Trophoblast cell (in vitro differentiated cells and primary cell): ENCODE measurements around the gene SLC31A2.
"Not testable (repeated sequence)": the region's sequence is repeated elsewhere in the genome, so short reads cannot be mapped to it uniquely, and the experiment has no call there.

Experiments used
- DNase-seq, 2 donors: peaks; one replicate each; pipeline ENCODE4 v3.0.0-alpha.2; 2016
- H2AFZ ChIP-seq: 2 replicates; pipeline ENCODE4 v1.6.1; 2013; ENCODE audit warnings: low read length, moderate library complexity, mild to moderate bottlenecking; ENCODE audit not compliant: insufficient read depth, poor library complexity
- H2AK5ac ChIP-seq: 2 replicates; pipeline ENCODE4 v1.6.1; 2013; ENCODE audit warnings: mild to moderate bottlenecking, low read length
- H2BK120ac ChIP-seq: 2 replicates; pipeline ENCODE4 v1.6.1; 2013; ENCODE audit warnings: low read length, mild to moderate bottlenecking, moderate library complexity; ENCODE audit not compliant: insufficient read depth, poor library complexity
- H2BK12ac ChIP-seq: 2 replicates; pipeline ENCODE4 v1.6.1; 2013; ENCODE audit warnings: mild to moderate bottlenecking, low read length, moderate library complexity
- H2BK5ac ChIP-seq: 2 replicates; pipeline ENCODE4 v1.6.1; 2013; ENCODE audit warnings: low read length, low read depth, moderate library complexity, mild to moderate bottlenecking; ENCODE audit not compliant: poor library complexity
- H3K14ac ChIP-seq: 2 replicates; pipeline ENCODE4 v1.6.1; 2013; ENCODE audit warnings: mild to moderate bottlenecking, low read length
- H3K18ac ChIP-seq: 2 replicates; pipeline ENCODE4 v1.6.1; 2013; ENCODE audit warnings: mild to moderate bottlenecking, low read length
- H3K23ac ChIP-seq: 2 replicates; pipeline ENCODE4 v1.6.1; 2013; ENCODE audit warnings: low read length
- H3K27ac ChIP-seq: 2 replicates; pipeline ENCODE4 v1.5.1; 2013; ENCODE audit warnings: low read depth, mild to moderate bottlenecking, inconsistent platforms, low read length, moderate library complexity
- H3K27me3 ChIP-seq: 2 replicates; pipeline ENCODE4 v1.6.1; 2013; ENCODE audit warnings: inconsistent platforms, mild to moderate bottlenecking, low read length, moderate library complexity; ENCODE audit not compliant: insufficient read depth
- H3K36me3 ChIP-seq, 2 experiments: 1 replicate in 1 of 2; 2 replicates in 1 of 2; pipeline ENCODE4 v1.6.1; 2013; ENCODE audit warnings: low read length in 2 of 2, mild to moderate bottlenecking in 2 of 2, moderate library complexity in 1 of 2; ENCODE audit not compliant: insufficient read depth in 2 of 2, control insufficient read depth in 1 of 2
- H3K4ac ChIP-seq: 2 replicates; pipeline ENCODE4 v1.6.1; 2013; ENCODE audit warnings: low read depth, mild to moderate bottlenecking, low read length, moderate library complexity
- H3K4me1 ChIP-seq, 2 experiments: 1 replicate in 1 of 2; 2 replicates in 1 of 2; pipeline ENCODE4 v1.6.1; 2013; ENCODE audit warnings: low read length in 2 of 2, mild to moderate bottlenecking in 2 of 2, moderate library complexity in 1 of 2; ENCODE audit not compliant: insufficient read depth in 2 of 2, control insufficient read depth in 1 of 2
- H3K4me2 ChIP-seq: 2 replicates; pipeline ENCODE4 v1.6.1; 2013; ENCODE audit warnings: inconsistent platforms, mild to moderate bottlenecking, low read length, moderate library complexity
- H3K4me3 ChIP-seq: 2 replicates; pipeline ENCODE4 v1.5.1; 2013; ENCODE audit warnings: mild to moderate bottlenecking, low read depth, low read length, inconsistent platforms
- H3K79me1 ChIP-seq: one replicate; pipeline ENCODE4 v1.6.1; 2013; ENCODE audit warnings: low read length
- H3K79me2 ChIP-seq: 2 replicates; pipeline ENCODE4 v1.6.1; 2013; ENCODE audit warnings: low read length, mild to moderate bottlenecking; ENCODE audit not compliant: control insufficient read depth, insufficient read depth, poor library complexity
- H3K9ac ChIP-seq: 2 replicates; pipeline ENCODE4 v1.6.1; 2013; ENCODE audit warnings: mild to moderate bottlenecking, low read length
- H3K9me3 ChIP-seq: 2 replicates; pipeline ENCODE4 v1.6.1; 2013; ENCODE audit warnings: low read depth, mild to moderate bottlenecking, control low read depth, inconsistent platforms, low read length; ENCODE audit not compliant: insufficient read depth
- H4K12ac ChIP-seq: 2 replicates; pipeline ENCODE4 v1.6.1; 2013; ENCODE audit warnings: low read depth, mild to moderate bottlenecking, low read length, moderate library complexity
- H4K8ac ChIP-seq: 2 replicates; pipeline ENCODE4 v1.6.1; 2013; ENCODE audit warnings: low read depth, mild to moderate bottlenecking, low read length, moderate library complexity
- H4K91ac ChIP-seq: one replicate; pipeline ENCODE4 v1.6.1; 2013; ENCODE audit warnings: low read depth, mild to moderate bottlenecking, low read length, moderate library complexity
- WGBS: extraction: QIAGEN DNeasy Blood & Tissue Kit; methylation state at CpG from one replicate; pipeline ENCODE4 v1.1.7; 2013; ENCODE audit warnings: missing lambda C conversion rate; ENCODE audit not compliant: insufficient read length, insufficient coverage; ENCODE audit errors: extremely low coverage; 5-methylcytosine and 5-hydroxymethylcytosine counted together

SLC31A2 gene

DNA sequence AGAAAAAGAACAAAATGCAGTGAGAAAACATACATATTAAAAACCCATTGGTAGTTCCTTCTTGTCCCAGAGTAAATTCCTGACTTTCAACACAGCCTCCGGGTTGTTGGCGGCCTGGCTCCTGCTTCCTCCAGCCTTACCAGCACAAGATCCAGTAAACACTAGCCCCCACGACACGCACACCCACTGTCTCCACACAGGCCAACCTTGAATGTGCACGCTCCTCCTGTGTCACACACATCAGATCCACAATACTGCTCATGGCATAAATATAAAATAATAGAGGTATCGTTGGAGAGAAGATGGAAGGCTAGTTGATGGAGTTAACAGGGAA is 2.5 kb upstream of the SLC31A2 start:
- peaks cover 5% of the 10 kb centered on the region for H3K79me1 ChIP-seq
- H4K91ac ChIP-seq, result no peak overlapping the region
- no peak overlapping the region for H3K4ac ChIP-seq
- WGBS, result no CpG with 5 or more reads among the region's 6 CpGs
- no peak overlapping the region for H3K23ac ChIP-seq
- H3K27ac ChIP-seq, result no peak overlapping the region
- H2AK5ac ChIP-seq, result no peak overlapping the region
- peaks cover 5 to 11% of the 10 kb centered on the region in 2 experiments for H3K4me1 ChIP-seq
- H3K9me3 ChIP-seq, result no peaks in the 10 kb centered on the region
- H2AFZ ChIP-seq, result no peak overlapping the region
- no peaks in the 10 kb centered on the region for H3K27me3 ChIP-seq
- no peak overlapping the region for H4K8ac ChIP-seq
- H2BK5ac ChIP-seq, result no peak overlapping the region
- no peak overlapping the region for H3K18ac ChIP-seq
- DNase-seq, result no peak
- no peak overlapping the region for H2BK120ac ChIP-seq
- no peak overlapping the region for H4K12ac ChIP-seq
- H3K14ac ChIP-seq, result no peak overlapping the region
- no peak overlapping the region for H3K4me3 ChIP-seq
- no peak overlapping the region for H2BK12ac ChIP-seq
- H3K79me2 ChIP-seq, result peaks cover 4% of the 10 kb centered on the region
- H3K36me3 ChIP-seq, result no peaks in the 10 kb centered on the region
- H3K4me2 ChIP-seq, result no peak overlapping the region
- no peak overlapping the region for H3K9ac ChIP-seq

- no peak overlapping the region for H3K14ac ChIP-seq
- H3K79me2 ChIP-seq, result peaks cover 4% of the 10 kb centered on the region
- H4K91ac ChIP-seq, result no peak overlapping the region
- DNase-seq, result no peak
- no peaks in the 10 kb centered on the region for H3K9me3 ChIP-seq
- no peak overlapping the region for H3K9ac ChIP-seq
- H2BK12ac ChIP-seq, result no peak overlapping the region
- H3K79me1 ChIP-seq, result peaks cover 5% of the 10 kb centered on the region
- H3K4me2 ChIP-seq, result no peak overlapping the region
- no peaks in the 10 kb centered on the region for H3K36me3 ChIP-seq
- no peak overlapping the region for H3K4me3 ChIP-seq
- no peak overlapping the region for H3K18ac ChIP-seq
- H3K4me1 ChIP-seq, result peaks cover 5 to 11% of the 10 kb centered on the region in 2 experiments
- no peak overlapping the region for H2AFZ ChIP-seq
- no peak overlapping the region for H3K23ac ChIP-seq
- H2AK5ac ChIP-seq, result no peak overlapping the region
- H3K4ac ChIP-seq, result no peak overlapping the region
- no peak overlapping the region for H2BK120ac ChIP-seq
- no peaks in the 10 kb centered on the region for H3K27me3 ChIP-seq
- no peak overlapping the region for H4K8ac ChIP-seq
- H4K12ac ChIP-seq, result no peak overlapping the region
- H2BK5ac ChIP-seq, result no peak overlapping the region
- WGBS, result no CpG with 5 or more reads among the region's 8 CpGs
- H3K27ac ChIP-seq, result no peak overlapping the region
These were observed 1.9 kb upstream of the SLC31A2 start for GRCh38 chr9:113148781-113149510.

DNA sequence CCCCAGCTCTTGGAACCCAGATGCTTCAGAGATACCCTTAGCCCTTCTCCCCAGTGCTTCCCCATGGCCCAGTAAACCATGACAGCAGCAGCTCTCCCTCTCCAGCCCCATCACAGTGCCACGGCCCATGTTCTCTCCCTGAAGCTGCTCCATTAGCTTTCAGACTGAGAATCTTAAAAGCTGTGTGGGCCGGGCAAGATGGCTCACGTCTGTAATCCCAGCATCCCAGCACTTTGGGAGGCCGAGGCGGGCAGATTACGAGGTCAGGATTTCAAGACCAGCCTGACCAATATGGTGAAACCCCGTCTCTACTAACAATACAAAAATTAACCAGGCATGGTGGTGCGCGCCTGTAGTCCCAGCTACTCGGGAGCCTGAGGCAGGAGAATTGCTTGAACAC is 1.2 kb upstream of the SLC31A2 start:
- H3K36me3 ChIP-seq, H2AK5ac ChIP-seq, H2BK120ac ChIP-seq, DNase-seq, H3K18ac ChIP-seq, H2BK5ac ChIP-seq, H3K14ac ChIP-seq, H3K9me3 ChIP-seq, H4K91ac ChIP-seq, H3K79me2 ChIP-seq, H4K12ac ChIP-seq, H3K79me1 ChIP-seq, H3K9ac ChIP-seq, H3K4me3 ChIP-seq, H3K27me3 ChIP-seq, H4K8ac ChIP-seq, H2BK12ac ChIP-seq, H3K4ac ChIP-seq, H2AFZ ChIP-seq, H3K27ac ChIP-seq, H3K23ac ChIP-seq, H3K4me2 ChIP-seq: not testable (repeated sequence)
- H3K4me1 ChIP-seq, result peaks cover 5 to 11% of the 10 kb centered on the region in 2 experiments
- WGBS, result no CpG with 5 or more reads among the region's 10 CpGs

DNA sequence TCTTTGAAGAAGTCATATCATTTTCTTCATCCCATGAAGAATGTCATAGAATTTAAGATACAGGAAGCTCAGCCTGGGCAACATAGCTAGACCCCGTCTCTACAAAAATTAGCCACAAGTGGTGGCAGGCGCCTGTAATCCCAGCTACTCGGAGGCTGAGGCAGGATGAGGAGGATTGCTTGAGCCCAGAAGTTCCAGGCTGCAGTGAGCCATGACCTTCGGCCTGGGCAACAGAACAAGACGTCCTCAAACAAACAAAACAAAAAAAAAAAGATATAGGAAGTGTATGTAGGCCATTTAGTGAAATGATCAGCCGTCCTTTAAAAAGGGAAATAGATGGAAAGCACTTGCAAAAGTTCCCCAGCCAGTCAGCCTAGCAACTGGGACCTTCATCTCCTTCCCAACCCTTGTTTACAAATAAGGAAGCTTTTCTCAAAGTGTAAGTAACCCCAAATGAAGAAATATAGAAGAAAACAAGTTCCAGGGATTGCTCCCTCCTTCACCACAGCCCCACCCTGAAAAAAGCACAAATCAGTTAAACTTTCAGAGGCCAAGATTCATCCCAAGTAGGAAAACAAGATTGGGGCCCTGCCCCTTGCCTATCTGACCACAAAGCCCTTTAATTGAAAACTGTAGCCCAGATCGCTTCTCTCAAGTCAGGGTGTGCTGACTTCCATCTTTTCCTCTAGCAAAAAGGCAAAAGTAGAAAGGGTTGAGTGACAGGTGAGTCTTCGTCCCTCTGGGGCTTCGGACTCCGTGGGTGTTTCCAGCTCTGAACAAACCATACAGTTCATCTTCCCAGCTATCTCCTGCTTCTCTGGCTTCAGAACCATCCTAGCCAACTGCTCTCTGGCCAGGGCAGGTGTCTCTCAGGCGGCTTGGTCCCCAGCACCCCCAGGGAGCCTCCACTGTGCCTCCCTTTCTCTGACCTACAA is 1.2 kb downstream of the SLC31A2 start:
- Histone ChIP-seq H3K4me2 (peak overlapping the region; percentile 93), H3K79me1 (peaks cover 5% of the 10 kb centered on the region), H3K4me1 (peaks cover 5 to 11% of the 10 kb centered on the region in 2 experiments), H3K4ac (no peak overlapping the region), H4K8ac (no peak overlapping the region), H2AFZ (no peak overlapping the region), H3K27me3 (no peaks in the 10 kb centered on the region), H2BK120ac (no peak overlapping the region), H3K14ac (no peak overlapping the region), H3K9ac (no peak overlapping the region), H3K4me3 (peak overlapping the region; percentile 92), H2BK12ac (no peak overlapping the region), H3K79me2 (peaks cover 4% of the 10 kb centered on the region), H4K12ac (no peak overlapping the region), H2BK5ac (no peak overlapping the region), H3K27ac (no peak overlapping the region), H4K91ac (no peak overlapping the region), H3K9me3 (no peaks in the 10 kb centered on the region), H3K18ac (no peak overlapping the region), H2AK5ac (no peak overlapping the region), H3K23ac (no peak overlapping the region), H3K36me3 (no peaks in the 10 kb centered on the region)
- no CpG with 5 or more reads among the region's 11 CpGs for WGBS
- DNase-seq, result peak in 1 of 2 donors; percentile 19
